Subcutaneous adipose tissue (tissue), 4 donors: Measurements from ENCODE around the gene SS18L1. TPM values are rescaled to one million over a fixed set of nuclear protein-coding genes. Genes with fewer than 3 reads are reported as not detected.

ENCODE experiments used
- CTCF ChIP-seq: fragments of 450-650 bp; IDR thresholded peaks from one replicate; pipeline ENCODE4 v1.5.1; 2016; ENCODE audit warnings: low read depth, mild to moderate bottlenecking, control low read depth, antibody characterized with exemption, moderate library complexity
- total RNA-seq, 4 donors: library from RNA; depleted of rRNA; stranded (reverse); fragments of >200 nt; gene quantifications; one replicate each; pipeline ENCODE4 v1.1.0, GENCODE V29; 2016

The SS18L1 gene
- total RNA-seq, 4 donors from 2014 or later: 10.3 to 18.3 (median 12.9) TPM

- TF ChIP-seq CTCF: no peak
Observed at GRCh38 chr20:62172666-62173065, 29.1 kb downstream of the SS18L1 start.

GRCh38 chr20:62174021-62174804 lies 30.6 kb downstream of the SS18L1 start:
- TF ChIP-seq CTCF: no peak

- TF ChIP-seq CTCF: no peak
Observed at GRCh38 chr20:62174870-62175624, 31.5 kb downstream of the SS18L1 start.

- TF ChIP-seq CTCF: no peak
Observed at GRCh38 chr20:62175711-62176110, 32.1 kb downstream of the SS18L1 start.

- TF ChIP-seq CTCF: no peak
Observed at GRCh38 chr20:62176866-62177265, 33.3 kb downstream of the SS18L1 start.

- TF ChIP-seq CTCF: no peak
Observed at GRCh38 chr20:62177307-62177706, 33.7 kb downstream of the SS18L1 start.
